HG02973 (cell line): Measurements from ENCODE around the gene CDH1.
"Not testable (repeated sequence)": the region's sequence is repeated elsewhere in the genome, so short reads cannot be mapped to it uniquely, and the experiment has no call there.

Source experiments
- ATAC-seq: cut with Tn5 transposase; IDR thresholded peaks from one replicate; pipeline ENCODE4 v1.9.1; 2021; ENCODE audit warnings: moderate library complexity; ENCODE audit not compliant: unreplicated experiment

Gene CDH1

DNA sequence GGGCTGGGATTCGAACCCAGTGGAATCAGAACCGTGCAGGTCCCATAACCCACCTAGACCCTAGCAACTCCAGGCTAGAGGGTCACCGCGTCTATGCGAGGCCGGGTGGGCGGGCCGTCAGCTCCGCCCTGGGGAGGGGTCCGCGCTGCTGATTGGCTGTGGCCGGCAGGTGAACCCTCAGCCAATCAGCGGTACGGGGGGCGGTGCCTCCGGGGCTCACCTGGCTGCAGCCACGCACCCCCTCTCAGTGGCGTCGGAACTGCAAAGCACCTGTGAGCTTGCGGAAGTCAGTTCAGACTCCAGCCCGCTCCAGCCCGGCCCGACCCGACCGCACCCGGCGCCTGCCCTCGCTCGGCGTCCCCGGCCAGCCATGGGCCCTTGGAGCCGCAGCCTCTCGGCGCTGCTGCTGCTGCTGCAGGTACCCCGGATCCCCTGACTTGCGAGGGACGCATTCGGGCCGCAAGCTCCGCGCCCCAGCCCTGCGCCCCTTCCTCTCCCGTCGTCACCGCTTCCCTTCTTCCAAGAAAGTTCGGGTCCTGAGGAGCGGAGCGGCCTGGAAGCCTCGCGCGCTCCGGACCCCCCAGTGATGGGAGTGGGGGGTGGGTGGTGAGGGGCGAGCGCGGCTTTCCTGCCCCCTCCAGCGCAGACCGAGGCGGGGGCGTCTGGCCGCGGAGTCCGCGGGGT, at the start of gene CDH1:
TSS of gene CDH1 (plus strand) at position 247 of the 684 bp plus-strand sequence. CDS start at position 371, 124 bp downstream.
- ATAC-seq = no peak

GRCh38 chr16:68689921-68690320, 47.2 kb upstream of the CDH1 start:
- ATAC-seq = no peak

- ATAC-seq = no peak
Observed at GRCh38 chr16:68695575-68695974, 41.5 kb upstream of the CDH1 start.

DNA sequence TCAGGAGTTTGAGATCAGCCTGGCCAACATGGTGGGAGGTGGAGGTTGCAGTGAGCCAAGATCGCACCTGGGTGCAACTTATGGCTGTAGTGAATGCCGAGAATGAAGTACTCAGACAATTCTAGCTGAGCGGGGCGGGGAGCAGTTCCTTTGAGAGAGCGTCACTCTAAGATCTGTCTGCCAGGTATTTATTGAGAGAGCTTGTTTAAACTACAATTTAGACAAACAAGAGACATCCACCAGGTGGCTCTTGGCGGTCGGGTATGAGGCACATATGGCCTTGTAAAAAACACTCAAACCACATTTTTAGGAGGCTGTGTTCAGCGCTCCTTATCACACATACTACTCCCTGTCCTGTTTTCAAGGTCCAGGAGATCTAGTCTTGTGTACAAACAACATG, 40.6 kb upstream of the CDH1 start:
- no peak for ATAC-seq

- ATAC-seq = no peak
Observed at GRCh38 chr16:68698091-68698490, 39.0 kb upstream of the CDH1 start.

DNA sequence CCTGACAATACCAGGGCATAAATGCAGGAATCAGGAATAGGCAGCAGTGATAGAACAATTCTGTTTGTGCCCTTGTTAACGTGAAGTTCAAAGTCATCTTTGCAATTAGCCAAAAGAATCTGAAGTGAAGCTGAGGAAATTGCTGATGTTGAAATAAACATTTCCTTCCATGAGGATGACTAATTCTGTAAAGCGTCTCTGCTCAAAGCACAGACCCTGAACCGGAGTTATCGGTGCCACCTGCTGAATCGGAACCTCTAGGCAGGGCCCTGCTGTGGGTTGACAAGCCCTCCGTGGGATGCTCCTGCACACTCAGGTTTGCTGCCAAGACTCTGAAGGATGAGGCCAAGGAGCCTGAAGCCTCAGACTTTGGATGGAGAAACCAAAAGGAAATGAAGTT, 37.0 kb upstream of the CDH1 start:
- ATAC-seq = no peak

DNA sequence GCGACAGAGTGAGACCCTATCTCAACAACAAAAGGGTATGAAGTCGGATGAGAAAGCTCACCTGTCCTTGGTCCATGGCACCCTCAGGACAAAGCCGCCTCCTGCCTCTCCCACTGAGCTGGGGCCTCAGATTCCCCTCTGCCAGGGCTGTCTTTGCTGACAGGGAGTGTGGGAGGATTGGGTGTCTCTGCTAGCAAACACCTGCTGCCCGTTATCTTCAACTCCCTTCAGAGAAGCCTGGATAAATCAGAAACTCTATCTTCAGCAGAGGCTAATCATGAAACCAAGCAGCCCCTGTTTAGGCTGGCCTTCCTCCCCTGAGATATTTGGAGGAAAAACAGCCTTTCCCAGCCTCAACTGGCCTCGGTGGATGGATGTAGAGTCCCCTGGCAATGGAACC, 36.3 kb upstream of the CDH1 start:
- no peak for ATAC-seq

GRCh38 chr16:68704232-68704867, 32.7 kb upstream of the CDH1 start:
- no peak for ATAC-seq

DNA sequence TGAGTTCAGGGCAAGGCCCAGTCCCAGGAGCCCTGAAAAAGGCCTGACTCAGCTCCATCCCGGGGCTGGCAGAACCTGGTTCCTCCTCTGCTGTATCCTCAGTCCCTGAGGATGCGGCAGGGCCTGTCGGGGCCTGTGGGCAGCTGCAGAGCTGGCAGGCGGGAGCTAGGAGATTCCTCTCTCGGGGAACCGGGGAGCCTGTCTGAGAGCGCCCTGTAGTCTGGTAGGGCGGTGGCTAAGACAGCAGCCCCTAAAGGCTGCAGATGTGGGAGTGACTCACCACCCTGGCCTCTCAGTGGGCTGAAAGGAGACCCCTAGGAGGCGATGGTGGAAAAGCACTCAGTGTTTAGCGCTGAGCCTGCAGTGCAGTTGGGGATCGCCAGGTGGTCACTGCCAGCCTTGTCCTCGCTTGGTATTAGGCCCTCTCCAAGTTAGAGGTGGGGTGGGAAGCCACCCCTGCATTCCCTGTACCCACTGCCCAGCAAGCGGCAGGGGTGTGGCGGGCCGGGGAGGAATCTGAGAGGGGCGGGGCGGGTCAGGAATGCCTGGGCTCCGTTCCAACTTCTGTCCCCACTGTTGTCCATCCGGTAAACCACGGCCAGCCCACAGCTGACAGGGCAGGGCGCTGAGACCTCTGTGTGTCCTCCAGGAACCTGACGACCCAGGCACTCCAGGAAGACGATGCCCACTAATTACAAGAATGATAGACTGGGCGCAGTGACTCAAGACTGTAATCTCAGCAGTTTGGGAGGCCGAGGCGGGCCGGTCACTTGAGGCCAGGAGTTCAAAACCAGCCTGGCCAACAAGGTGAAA, 29.5 kb upstream of the CDH1 start:
- ATAC-seq = no peak

- ATAC-seq = no peak
Observed at GRCh38 chr16:68710211-68710610, 26.9 kb upstream of the CDH1 start.

GRCh38 chr16:68711421-68712139, 25.5 kb upstream of the CDH1 start:
- ATAC-seq = no peak

GRCh38 chr16:68713361-68713760, 23.7 kb upstream of the CDH1 start:
- no peak for ATAC-seq

DNA sequence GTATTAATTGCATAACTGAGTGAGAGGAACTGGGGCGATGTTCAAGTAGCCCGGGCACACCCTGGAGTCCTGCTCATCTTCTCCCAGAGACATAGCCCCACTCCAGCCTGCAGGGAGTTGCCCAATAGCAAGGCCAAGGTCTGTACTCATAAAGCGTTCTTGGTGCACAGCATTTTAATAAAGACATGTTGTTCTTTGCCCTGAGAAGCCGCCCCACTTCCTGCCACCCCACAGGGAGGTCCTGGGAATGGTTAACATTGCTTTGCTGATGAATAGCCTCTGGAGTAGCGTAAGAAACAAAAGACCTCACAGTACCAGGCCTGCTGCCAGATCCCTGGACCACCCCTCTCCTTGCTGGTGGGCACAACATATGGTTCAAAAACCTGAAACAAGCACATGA, 21.6 kb upstream of the CDH1 start:
- no peak for ATAC-seq

DNA sequence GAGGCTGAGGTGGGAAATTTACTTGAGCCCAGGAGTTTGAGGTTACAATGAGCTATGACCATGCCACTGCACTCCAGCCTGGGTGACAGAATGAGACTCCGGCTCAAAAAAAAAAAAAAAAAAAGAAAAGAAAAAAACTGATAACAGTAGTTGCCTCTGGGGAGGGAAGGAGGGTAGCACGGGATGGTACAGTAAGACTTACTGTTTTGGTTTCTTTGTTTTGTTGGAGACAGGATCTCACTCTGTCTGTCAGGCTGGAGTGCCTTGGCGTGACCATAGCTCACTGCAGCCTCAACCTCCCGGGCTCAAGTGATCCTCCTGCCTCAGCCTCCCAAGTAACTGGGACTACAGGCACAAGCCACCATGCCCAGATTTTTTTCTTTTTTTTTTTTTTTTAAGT, 20.6 kb upstream of the CDH1 start:
- not testable (repeated sequence) for ATAC-seq

DNA sequence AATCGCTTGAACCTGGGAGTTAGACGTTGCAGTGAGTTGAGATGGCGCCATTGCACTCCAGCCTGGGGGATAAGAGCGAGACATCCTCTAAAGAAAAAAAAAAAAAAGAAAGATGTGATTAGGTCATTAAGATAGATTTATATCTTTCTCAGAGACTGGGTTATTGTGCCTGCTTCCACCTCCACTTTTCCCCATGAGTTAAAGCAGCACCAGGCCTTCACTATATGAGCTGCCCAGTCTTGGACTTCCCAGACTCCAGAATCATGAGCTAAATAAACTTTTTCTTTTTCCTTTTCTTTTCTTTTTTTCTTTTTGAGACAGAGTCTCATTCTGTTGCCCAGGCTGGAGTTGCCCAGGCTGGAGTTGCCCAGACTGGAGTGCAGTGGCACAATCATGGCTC, 19.4 kb upstream of the CDH1 start:
- ATAC-seq = no peak

DNA sequence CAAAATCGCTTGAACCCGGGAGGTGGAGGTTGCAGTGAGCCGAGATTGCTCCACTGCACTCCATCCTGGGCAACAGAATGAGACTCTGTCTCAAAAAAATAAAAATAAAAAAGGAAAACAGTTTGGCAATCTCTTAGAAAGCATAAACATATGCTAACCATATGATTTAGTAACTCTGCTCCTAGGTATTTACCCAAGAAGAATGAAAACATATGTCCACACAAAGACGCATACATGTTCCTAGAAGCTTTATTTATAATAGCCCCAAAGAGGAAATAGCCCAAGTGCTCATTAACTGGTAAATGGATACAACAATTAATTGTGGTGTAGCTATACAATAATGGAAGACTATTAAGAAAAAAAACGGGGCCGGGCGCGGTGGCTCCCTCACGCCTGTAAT, 18.5 kb upstream of the CDH1 start:
- ATAC-seq = no peak

GRCh38 chr16:68719993-68720489, 17.1 kb upstream of the CDH1 start:
- ATAC-seq = no peak

GRCh38 chr16:68722119-68723024, 14.7 kb upstream of the CDH1 start:
- no peak for ATAC-seq

GRCh38 chr16:68724797-68725196, 12.3 kb upstream of the CDH1 start:
- ATAC-seq = no peak

- no peak for ATAC-seq
Observed at GRCh38 chr16:68728523-68728922, 8.6 kb upstream of the CDH1 start.
